GM23248 (cell line): ENCODE data around the gene GXYLT2.

ENCODE experiments used
- EZH2 ChIP-seq: fragments of 200-600 bp; sonication (generic); IDR thresholded peaks from 2 replicates; pipeline ENCODE4 v1.6.1; 2018; ENCODE audit warnings: antibody characterized with exemption, mild to moderate bottlenecking; ENCODE audit not compliant: insufficient read depth, poor library complexity, severe bottlenecking
- EZH2phosphoT487 ChIP-seq: fragments of 200-600 bp; sonication (generic); IDR thresholded peaks from 2 replicates; pipeline ENCODE4 v1.6.1; 2018; ENCODE audit warnings: antibody characterized with exemption, moderate library complexity, mild to moderate bottlenecking, low read depth; ENCODE audit not compliant: insufficient read depth

DNA sequence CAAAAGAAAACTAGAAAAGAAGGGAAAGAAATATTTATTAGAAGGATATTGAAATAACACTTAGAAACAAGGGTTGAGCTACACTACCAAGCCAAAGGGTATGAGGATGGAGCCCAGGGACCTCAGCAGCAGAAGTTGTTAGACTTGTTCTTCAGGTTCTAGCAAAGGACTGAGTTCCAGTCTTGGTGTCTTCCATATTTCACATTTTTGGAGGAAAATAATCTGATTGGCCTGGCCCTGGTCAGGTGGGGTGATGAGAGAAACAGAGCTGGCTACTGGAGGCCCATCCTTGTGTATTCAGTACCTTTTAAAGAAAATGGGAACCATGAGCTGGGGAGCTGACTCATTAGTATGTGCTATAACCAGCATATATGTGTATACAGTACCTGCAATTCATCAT is 137.0 kb downstream of the GXYLT2 start:
- no peak for TF ChIP-seq EZH2
- TF ChIP-seq EZH2phosphoT487 = no peak
